Colonic mucosa (tissue), 4 donors: Measurements from ENCODE around the gene ATP6V0C. TPM values are rescaled to one million over a fixed set of nuclear protein-coding genes. Genes with fewer than 3 reads are reported as not detected.
"Not testable (repeated sequence)": the region's sequence is repeated elsewhere in the genome, so short reads cannot be mapped to it uniquely, and the experiment has no call there.

Experiments used
- DNase-seq: peaks from one replicate; pipeline ENCODE4 v3.0.0-alpha.2; 2020
- H3K27ac ChIP-seq: fragments of 200-600 bp; one replicate; pipeline ENCODE4 v1.8.0; 2021
- H3K27me3 ChIP-seq: fragments of 200-600 bp; one replicate; pipeline ENCODE4 v1.8.0; 2021
- H3K36me3 ChIP-seq: fragments of 200-600 bp; one replicate; pipeline ENCODE4 v1.8.0; 2021
- H3K4me1 ChIP-seq: fragments of 200-600 bp; one replicate; pipeline ENCODE4 v1.8.0; 2021; ENCODE audit warnings: mild to moderate bottlenecking
- H3K4me3 ChIP-seq: fragments of 200-600 bp; one replicate; pipeline ENCODE4 v1.8.0; 2021
- H3K9ac ChIP-seq, 2 donors: one replicate each; pipeline ENCODE4 v1.7.0; 2013; ENCODE audit warnings: control low read depth in 2 of 2, low read depth in 2 of 2, low read length in 2 of 2
- H3K9me3 ChIP-seq: fragments of 200-600 bp; one replicate; pipeline ENCODE4 v1.8.0; 2021
- intact Hi-C: fragments of 100-400 bp; cut with DNase I; formaldehyde crosslinking; loops from one replicate; pipeline ENCODE4 v1.14.1; 2022
- total RNA-seq, 2 donors: library from RNA; stranded (reverse); fragmentation: NEBNext Ultra II Directional in 1 of 2; extraction: Animal tissue kit (Norgen Biotek cat#: 25700) in 1 of 2; gene quantifications; one replicate each; pipeline ENCODE4 v1.2.1, GENCODE V29; 2021
- TF ChIP-seq, protein P1 (sequence below): fragments of 200-600 bp; IDR thresholded peaks from one replicate; pipeline ENCODE4 v1.8.0; 2022; ENCODE audit warnings: antibody characterized with exemption, mild to moderate bottlenecking
- donor health status: healthy.
- donor health status: DM: no; HTN: no; CAD: no.
- donor health status: DM: no; HTN: no; CAD: no.

The ATP6V0C gene
- total RNA-seq, 2 donors from 2014 or later, result 240 to 336 TPM

DNA sequence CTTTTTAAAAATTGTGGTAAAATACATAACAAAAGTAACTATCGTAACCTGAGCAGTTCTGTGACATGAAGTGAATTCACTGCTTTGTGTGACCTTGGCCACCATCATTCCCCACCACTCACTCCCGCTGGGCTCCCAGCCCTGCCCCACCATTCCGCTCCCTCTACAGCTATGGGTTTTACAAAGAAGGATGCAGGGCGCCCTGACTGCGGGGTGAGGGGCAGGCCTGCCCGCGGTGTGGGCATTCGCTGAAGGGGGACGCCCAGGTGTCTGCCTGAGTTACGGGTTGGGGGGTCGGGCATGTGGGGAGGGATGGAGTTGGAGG is 17.6 kb downstream of the ATP6V0C start, which contains the start of gene CEMP1:
TSS of gene CEMP1 (minus strand) at position 38 of the 325 bp plus-strand sequence. CDS start 335 bp downstream, outside the sequence.
- Histone ChIP-seq H3K4me3 (peak within 1 kb of the TSS; percentile 39), H3K27me3 (no peaks in the 10 kb centered on the region), H3K4me1 (peaks cover 3% of the 10 kb centered on the region), H3K27ac (peak within 1 kb of the TSS; percentile 91), H3K9me3 (no peaks in the 10 kb centered on the region), H3K9ac (peak within 1 kb of the TSS; percentile 92 to 99), H3K36me3 (peaks cover 4% of the 10 kb centered on the region)
- no peak for DNase-seq
- TF ChIP-seq, protein P1, sequence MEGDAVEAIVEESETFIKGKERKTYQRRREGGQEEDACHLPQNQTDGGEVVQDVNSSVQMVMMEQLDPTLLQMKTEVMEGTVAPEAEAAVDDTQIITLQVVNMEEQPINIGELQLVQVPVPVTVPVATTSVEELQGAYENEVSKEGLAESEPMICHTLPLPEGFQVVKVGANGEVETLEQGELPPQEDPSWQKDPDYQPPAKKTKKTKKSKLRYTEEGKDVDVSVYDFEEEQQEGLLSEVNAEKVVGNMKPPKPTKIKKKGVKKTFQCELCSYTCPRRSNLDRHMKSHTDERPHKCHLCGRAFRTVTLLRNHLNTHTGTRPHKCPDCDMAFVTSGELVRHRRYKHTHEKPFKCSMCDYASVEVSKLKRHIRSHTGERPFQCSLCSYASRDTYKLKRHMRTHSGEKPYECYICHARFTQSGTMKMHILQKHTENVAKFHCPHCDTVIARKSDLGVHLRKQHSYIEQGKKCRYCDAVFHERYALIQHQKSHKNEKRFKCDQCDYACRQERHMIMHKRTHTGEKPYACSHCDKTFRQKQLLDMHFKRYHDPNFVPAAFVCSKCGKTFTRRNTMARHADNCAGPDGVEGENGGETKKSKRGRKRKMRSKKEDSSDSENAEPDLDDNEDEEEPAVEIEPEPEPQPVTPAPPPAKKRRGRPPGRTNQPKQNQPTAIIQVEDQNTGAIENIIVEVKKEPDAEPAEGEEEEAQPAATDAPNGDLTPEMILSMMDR, result no peak
- intact Hi-C loops, result no loop called here

DNA sequence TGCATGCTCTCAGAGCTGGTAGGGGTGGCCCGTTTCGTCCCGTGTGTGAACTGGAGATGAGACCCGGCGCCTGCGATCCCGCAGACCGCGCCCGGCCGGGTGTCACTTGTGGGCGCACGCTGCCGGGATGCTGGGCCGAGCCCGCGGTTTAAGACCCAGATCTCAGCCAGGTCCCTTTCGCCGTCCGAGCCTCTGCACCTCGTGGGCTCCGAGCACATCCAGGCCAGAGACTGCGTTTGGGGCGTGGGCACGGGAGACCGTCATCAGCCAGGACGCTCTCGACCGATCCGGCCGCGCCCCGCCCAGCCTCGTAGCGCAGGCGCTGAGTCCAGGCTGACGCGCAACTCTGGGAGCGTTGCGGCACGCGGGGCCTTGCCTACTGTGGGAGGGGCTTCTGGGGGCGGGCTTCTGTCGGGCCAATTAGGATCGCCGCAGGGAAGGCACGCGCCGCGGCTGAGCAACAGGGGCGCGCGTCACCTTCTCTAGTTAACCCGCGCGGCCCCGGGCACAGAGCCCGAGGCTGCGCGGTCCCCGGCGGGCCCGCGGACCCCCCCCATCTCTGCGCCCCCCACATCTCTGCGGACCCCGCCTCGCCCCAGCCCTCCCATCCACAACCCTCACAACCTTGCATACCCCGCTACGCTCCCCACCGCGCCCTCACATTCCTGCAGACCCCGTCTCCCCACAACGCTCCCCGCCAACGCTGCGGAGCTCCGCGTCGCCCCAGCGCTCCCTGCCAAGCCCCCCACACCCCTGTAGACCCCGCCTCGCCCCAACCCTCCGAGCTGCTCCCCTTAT is 18.1 kb downstream of the ATP6V0C start:
- Histone ChIP-seq H3K9ac (peak overlapping the region; percentile 92 to 99), H3K27ac (peak overlapping the region; percentile 91), H3K4me3 (peak overlapping the region; percentile 39), H3K36me3 (peaks cover 4% of the 10 kb centered on the region), H3K4me1 (peaks cover 7% of the 10 kb centered on the region), H3K9me3 (no peaks in the 10 kb centered on the region), H3K27me3 (no peaks in the 10 kb centered on the region)
- TF ChIP-seq, protein P1, result no peak
- intact Hi-C loops, result no loop called here
- peak; percentile 98 for DNase-seq

DNA sequence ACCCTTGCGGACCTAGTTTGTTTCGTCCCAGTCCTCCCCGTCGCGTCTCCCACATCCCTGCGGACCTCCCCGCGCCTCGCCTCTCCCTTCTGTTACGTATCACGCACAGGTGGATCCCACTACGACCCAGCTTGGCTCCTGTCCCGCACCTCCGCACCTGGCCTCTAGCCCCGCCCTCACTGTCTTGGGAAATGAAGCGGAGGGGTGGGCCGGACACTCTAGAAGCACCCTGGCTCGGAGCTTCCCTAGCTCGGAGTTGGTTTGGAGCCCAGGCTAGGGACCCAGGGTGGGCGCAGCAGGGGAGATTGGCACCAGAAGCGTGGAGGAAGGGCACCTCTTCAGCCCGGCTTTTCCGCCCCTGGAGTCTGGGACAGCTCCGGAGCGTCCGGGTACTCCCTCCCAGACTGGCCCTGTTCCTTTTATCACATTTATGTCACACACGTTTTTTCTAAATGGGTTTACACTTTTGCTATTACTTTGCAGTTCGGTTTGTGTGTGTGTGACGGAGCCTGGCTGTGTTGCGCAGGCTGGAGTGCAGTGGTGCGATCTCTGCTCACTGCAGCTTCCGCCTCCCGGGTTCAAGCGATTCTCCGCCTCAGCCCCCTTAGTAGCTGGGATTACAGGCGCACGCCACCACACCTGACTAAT is 18.9 kb downstream of the ATP6V0C start:
- H3K9me3 ChIP-seq, result no peaks in the 10 kb centered on the region

DNA sequence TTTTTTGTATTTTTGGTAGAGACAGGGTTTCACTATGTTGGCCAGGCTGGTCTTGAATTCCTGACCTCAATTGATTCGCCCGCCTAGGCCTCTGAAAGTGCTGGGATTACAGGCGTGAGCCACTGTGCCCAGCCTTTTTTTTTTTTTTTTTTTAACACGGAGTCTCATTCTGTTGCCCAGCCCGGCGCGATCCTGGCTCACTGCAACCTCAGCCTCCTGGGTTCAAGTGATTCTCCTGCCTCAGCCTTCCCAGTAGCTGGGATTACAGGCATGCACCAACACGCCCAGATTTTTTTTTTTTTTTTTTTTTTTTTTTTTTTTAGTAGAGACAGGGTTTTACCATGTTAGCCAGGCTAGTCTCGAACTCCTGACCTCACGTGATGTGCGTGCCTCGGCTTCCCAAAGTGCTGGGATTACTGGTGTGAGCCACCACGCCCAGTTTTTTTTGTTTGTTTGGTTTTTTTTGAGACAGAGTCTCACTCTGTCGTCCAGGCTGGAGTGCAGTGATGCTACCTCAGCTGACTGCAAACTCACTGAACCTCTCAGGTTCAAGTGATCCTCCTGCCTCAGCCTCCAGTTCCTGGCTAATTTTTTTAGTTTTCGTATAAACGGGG is 19.5 kb downstream of the ATP6V0C start:
- H3K4me3 ChIP-seq, result peak overlapping the region; percentile 39
- H3K36me3 ChIP-seq, H3K4me1 ChIP-seq, intact Hi-C loops, DNase-seq, H3K9me3 ChIP-seq, H3K27me3 ChIP-seq: not testable (repeated sequence)
- peak overlapping the region; percentile 92 to 99 for H3K9ac ChIP-seq
- H3K27ac ChIP-seq, result peak overlapping the region; percentile 91

More for the DNA sequence above, 18.9 kb downstream of the ATP6V0C start:
- peak; percentile 87 for DNase-seq
- intact Hi-C loops, result no loop called here
- Histone ChIP-seq H3K36me3 (peaks cover 4% of the 10 kb centered on the region), H3K4me3 (peak overlapping the region; percentile 39), H3K9ac (peak overlapping the region; percentile 92 to 99), H3K4me1 (peaks cover 10% of the 10 kb centered on the region), H3K27me3 (no peaks in the 10 kb centered on the region), H3K27ac (peak overlapping the region; percentile 91)
- TF ChIP-seq, protein P1, result no peak

DNA sequence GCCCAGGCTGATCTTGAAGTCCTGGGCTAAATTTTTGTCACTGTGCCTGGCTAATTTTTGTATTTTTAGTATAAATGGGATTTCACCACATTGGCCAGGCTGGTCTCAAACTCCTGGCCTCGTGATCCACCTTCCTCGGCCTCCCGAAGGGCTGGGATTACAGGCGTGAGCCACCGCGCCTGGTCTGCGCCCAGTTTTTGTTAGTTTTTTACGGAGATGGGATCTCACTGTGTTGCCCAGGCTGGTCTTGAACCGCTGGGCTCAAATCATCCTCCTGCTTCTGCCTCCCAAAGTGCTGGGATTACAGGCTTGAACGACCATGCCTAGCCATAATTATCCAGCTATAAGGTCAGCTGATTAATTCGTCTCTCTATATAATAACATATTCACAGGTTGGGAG is 20.2 kb downstream of the ATP6V0C start:
- no peak for DNase-seq
- H3K9me3 ChIP-seq, result no peaks in the 10 kb centered on the region
- H3K27ac ChIP-seq, result no peak overlapping the region
- no peak overlapping the region for H3K9ac ChIP-seq
- no peaks in the 10 kb centered on the region for H3K27me3 ChIP-seq
- H3K4me3 ChIP-seq, result no peak overlapping the region
- TF ChIP-seq, protein P1, result no peak
- H3K4me1 ChIP-seq, result peaks cover 10% of the 10 kb centered on the region
- H3K36me3 ChIP-seq, result no peaks in the 10 kb centered on the region
- intact Hi-C loops, result no loop called here

DNA sequence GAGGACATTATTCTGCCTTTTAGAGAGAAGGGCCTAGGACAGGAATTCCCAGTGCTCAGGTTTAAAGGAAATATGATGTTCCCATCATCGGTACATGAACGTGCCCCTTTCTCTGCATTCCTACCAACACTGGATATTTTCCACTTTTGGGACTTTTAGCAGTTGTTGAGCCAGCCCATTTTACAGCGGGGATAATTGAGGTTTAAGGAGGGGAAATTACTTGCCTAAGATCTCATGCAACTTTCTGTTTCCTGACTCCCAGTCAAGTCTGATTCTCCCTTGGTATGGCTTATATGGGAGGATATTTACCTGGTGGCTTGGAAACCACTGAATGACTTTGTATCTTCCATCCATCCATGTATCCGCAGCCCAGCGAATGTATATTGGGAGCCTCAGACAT is 20.6 kb downstream of the ATP6V0C start:
- peaks cover 14% of the 10 kb centered on the region for H3K4me1 ChIP-seq
- H3K9ac ChIP-seq, H3K27ac ChIP-seq, H3K27me3 ChIP-seq, intact Hi-C loops, H3K9me3 ChIP-seq, DNase-seq, H3K4me3 ChIP-seq, H3K36me3 ChIP-seq: not testable (repeated sequence)
